CD14-positive monocyte (primary cell): ENCODE results near the gene WWC2. TPM values are rescaled to one million over a fixed set of nuclear protein-coding genes. Genes with fewer than 3 reads are reported as not detected.
"Not testable (repeated sequence)": the region's sequence is repeated elsewhere in the genome, so short reads cannot be mapped to it uniquely, and the experiment has no call there.

Experiments
- DNase-seq, 3 donors: peaks; one replicate each; pipeline ENCODE4 v3.0.0-alpha.2; 2011 to 2022
- H2AFZ ChIP-seq: 2 replicates; pipeline ENCODE4 v1.6.0; 2012; ENCODE audit warnings: mild to moderate bottlenecking, low read depth, low read length, inconsistent platforms; ENCODE audit not compliant: insufficient read depth, poor library complexity, severe bottlenecking
- H3K27ac ChIP-seq, 2 donors: 1 replicate in 1 of 2; 2 replicates in 1 of 2; pipeline ENCODE4 v1.5.1; 2012 to 2013; ENCODE audit warnings: low read length in 2 of 2, control low read depth in 1 of 2, inconsistent platforms in 1 of 2, low read depth in 1 of 2, mild to moderate bottlenecking in 1 of 2
- H3K27me3 ChIP-seq, 2 donors: one replicate each; pipeline versions ENCODE4 v1.6.0 to v1.6.1; 2011 to 2013; ENCODE audit warnings: low read length in 2 of 2; ENCODE audit not compliant: control insufficient read depth in 2 of 2, insufficient read depth in 2 of 2
- H3K36me3 ChIP-seq, 2 donors: replicated peaks in 1 of 2; 1 replicate in 1 of 2; 2 replicates in 1 of 2; pipeline versions ENCODE4 v1.5.1 to v1.6.1; 2012 to 2013; ENCODE audit warnings: low read length in 2 of 2, control low read depth in 1 of 2, inconsistent platforms in 1 of 2, mild to moderate bottlenecking in 1 of 2; ENCODE audit not compliant: insufficient read depth in 2 of 2, control insufficient read depth in 1 of 2
- H3K4me1 ChIP-seq, 2 donors: 1 replicate in 1 of 2; 2 replicates in 1 of 2; pipeline versions ENCODE4 v1.5.1 to v1.6.1; 2012 to 2013; ENCODE audit warnings: low read length in 2 of 2, control low read depth in 1 of 2, inconsistent platforms in 1 of 2, mild to moderate bottlenecking in 1 of 2, moderate library complexity in 1 of 2; ENCODE audit not compliant: insufficient read depth in 2 of 2, control insufficient read depth in 1 of 2
- H3K4me2 ChIP-seq: replicated peaks from 2 replicates; pipeline ENCODE3; 2012; ENCODE audit warnings: low read length, moderate library complexity, mild to moderate bottlenecking; ENCODE audit not compliant: poor library complexity, severe bottlenecking; ENCODE audit errors: extremely low read depth
- H3K4me3 ChIP-seq, 3 experiments: fragments of 200-600 bp in 1 of 3; sonication (generic) in 1 of 3; replicated peaks in 1 of 3; 1 replicate in 2 of 3; 2 replicates in 1 of 3; pipeline ENCODE4 v1.5.1; 2011 to 2013; ENCODE audit warnings: low read length in 3 of 3, mild to moderate bottlenecking in 3 of 3, control low read depth in 2 of 3, low read depth in 2 of 3, inconsistent platforms in 1 of 3, moderate library complexity in 1 of 3
- H3K79me2 ChIP-seq: 2 replicates; pipeline ENCODE4 v1.6.0; 2012; ENCODE audit warnings: mild to moderate bottlenecking, control low read depth, inconsistent platforms, low read length, moderate library complexity; ENCODE audit not compliant: insufficient read depth
- H3K9ac ChIP-seq: 2 replicates; pipeline ENCODE4 v1.6.0; 2017; ENCODE audit warnings: low read length, mild to moderate bottlenecking; ENCODE audit not compliant: insufficient read depth, poor library complexity, severe bottlenecking
- H3K9me3 ChIP-seq, 2 donors: replicated peaks in 1 of 2; 1 replicate in 1 of 2; 2 replicates in 1 of 2; pipeline versions ENCODE4 v1.5.1 to v1.6.1; 2012 to 2013; ENCODE audit warnings: low read length in 2 of 2, control low read depth in 1 of 2; ENCODE audit not compliant: control insufficient read depth in 1 of 2, insufficient read depth in 1 of 2
- H4K20me1 ChIP-seq: 2 replicates; pipeline ENCODE4 v1.6.0; 2012; ENCODE audit warnings: mild to moderate bottlenecking, low read length, control low read depth, moderate library complexity; ENCODE audit not compliant: insufficient read depth
- H3K27ac Mint-ChIP-seq, 7 donors: one replicate each; pipeline ENCODE4 v1.8.0; 2020; ENCODE audit warnings: mild to moderate bottlenecking in 7 of 7, mixed read lengths in 7 of 7, moderate library complexity in 6 of 7, inconsistent platforms in 2 of 7
- H3K27me3 Mint-ChIP-seq, 3 donors: one replicate each; pipeline ENCODE4 v1.8.0; 2021 to 2022; ENCODE audit warnings: low read depth in 3 of 3, mild to moderate bottlenecking in 3 of 3, mixed read lengths in 3 of 3, moderate library complexity in 3 of 3, inconsistent platforms in 1 of 3
- H3K36me3 Mint-ChIP-seq, 2 donors: one replicate each; pipeline ENCODE4 v1.8.0; 2020; ENCODE audit warnings: mixed read lengths in 2 of 2, inconsistent platforms in 1 of 2, mild to moderate bottlenecking in 1 of 2
- H3K4me1 Mint-ChIP-seq: one replicate; pipeline ENCODE4 v1.8.0; 2020; ENCODE audit warnings: mild to moderate bottlenecking, mixed read lengths
- H3K4me3 Mint-ChIP-seq, 2 donors: one replicate each; pipeline ENCODE4 v1.8.0; 2020; ENCODE audit warnings: mild to moderate bottlenecking in 2 of 2, mixed read lengths in 2 of 2, moderate library complexity in 1 of 2
- H3K9me3 Mint-ChIP-seq, 7 donors: one replicate each; pipeline ENCODE4 v1.8.0; 2020 to 2022; ENCODE audit warnings: mixed read lengths in 7 of 7, mild to moderate bottlenecking in 6 of 7, moderate library complexity in 6 of 7, inconsistent platforms in 2 of 7
- CTCF ChIP-seq: fragments of 200-600 bp; IDR thresholded peaks from one replicate; pipeline ENCODE4 v1.8.0; 2022; ENCODE audit warnings: antibody characterized with exemption, mild to moderate bottlenecking
- WGBS: methylation state at CpG from one replicate; pipeline ENCODE4 v1.1.5; 2013; ENCODE audit warnings: missing lambda C conversion rate; ENCODE audit not compliant: insufficient coverage; 5-methylcytosine and 5-hydroxymethylcytosine counted together
- intact Hi-C, 2 donors: fragments of 100-400 bp; cut with micrococcal nuclease; formaldehyde crosslinking; loops; one replicate each; pipeline versions ENCODE4 v1.15.0 to v1.15.1; 2023
- polyA plus RNA-seq, 3 donors: library from polyadenylated mRNA; depleted of rRNA in 1 of 3; unstranded in 2 of 3; stranded (reverse) in 1 of 3; fragments of 300-500 nt in 2 of 3; fragments of >200 nt in 1 of 3; fragmentation: Illumina TruSeq in 2 of 3; gene quantifications; 1 replicate in 2 of 3; 2 replicates in 1 of 3; pipeline ENCODE4 v1.2.3, GENCODE V29; 2012 to 2021

WWC2 gene
- polyA plus RNA-seq, 3 donors, result 1.9 to 3.8 (median 2.9) TPM

DNA sequence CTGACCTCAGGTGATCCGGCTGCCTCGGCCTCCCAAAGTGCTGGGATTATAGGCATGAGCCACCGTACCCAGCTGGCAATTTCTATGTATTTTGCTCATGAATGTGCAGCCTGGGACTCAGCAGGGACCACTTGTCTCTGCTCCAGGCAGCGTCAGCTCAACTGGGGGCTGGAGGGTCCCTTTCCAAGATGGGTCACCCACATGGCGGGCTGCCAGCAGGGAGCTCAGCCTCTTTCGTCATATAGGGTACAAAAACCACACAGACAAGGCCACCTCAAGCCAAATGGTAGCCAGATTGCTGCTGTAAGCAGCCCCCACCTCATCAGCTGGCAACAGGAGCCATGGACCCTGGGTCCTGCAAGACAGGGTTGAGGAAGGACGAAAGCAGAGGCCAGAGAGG is 225.6 kb downstream of the WWC2 start:
- Histone ChIP-seq H2AFZ (no peak overlapping the region), H3K4me3 (no peak overlapping the region), H3K27ac (no peak overlapping the region), H3K4me2 (no peak overlapping the region), H3K9me3 (no peaks in the 10 kb centered on the region), H3K27me3 (no peaks in the 10 kb centered on the region), H3K36me3 (no peaks in the 10 kb centered on the region), H3K4me1 (no peaks in the 10 kb centered on the region), H4K20me1 (no peaks in the 10 kb centered on the region), H3K9ac (no peak overlapping the region), H3K79me2 (no peaks in the 10 kb centered on the region)
- no peak for TF ChIP-seq CTCF
- no peaks in the 10 kb centered on the region for H3K36me3 Mint-ChIP-seq
- no peak overlapping the region for H3K4me3 Mint-ChIP-seq
- peaks cover 0 to 3% (median 2%) of the 10 kb centered on the region in 3 donors for H3K27me3 Mint-ChIP-seq
- no peak for DNase-seq
- peaks cover 0 to 4% (median 0%) of the 10 kb centered on the region in 7 donors for H3K9me3 Mint-ChIP-seq
- 96% methylated on average over 6 of the region's 7 CpGs for WGBS
- no peak overlapping the region for H3K27ac Mint-ChIP-seq
- H3K4me1 Mint-ChIP-seq, result no peaks in the 10 kb centered on the region
- intact Hi-C loops, result no loop called here

GRCh38 chr4:183326387-183326786 is 227.3 kb downstream of the WWC2 start:
- H3K27me3 ChIP-seq, H3K4me3 Mint-ChIP-seq, intact Hi-C loops, H2AFZ ChIP-seq, H3K4me1 ChIP-seq, H3K79me2 ChIP-seq, H3K27me3 Mint-ChIP-seq, H3K9ac ChIP-seq, H3K9me3 Mint-ChIP-seq, DNase-seq, H3K36me3 Mint-ChIP-seq, H3K27ac ChIP-seq, H3K4me1 Mint-ChIP-seq, H3K27ac Mint-ChIP-seq, H3K9me3 ChIP-seq, H3K4me3 ChIP-seq, H3K36me3 ChIP-seq, H4K20me1 ChIP-seq, H3K4me2 ChIP-seq: not testable (repeated sequence)
- WGBS, result 80% methylated on average over 3 of the region's 6 CpGs
